NCI-H2029 (cell line): ENCODE results near the gene DNMT3B.
"Not testable (repeated sequence)": the region's sequence is repeated elsewhere in the genome, so short reads cannot be mapped to it uniquely, and the experiment has no call there.

Source experiments
- DNase-seq: peaks from one replicate; lab custom pipeline; 2025; lab: John Stamatoyannopoulos, UW

Gene DNMT3B

DNA sequence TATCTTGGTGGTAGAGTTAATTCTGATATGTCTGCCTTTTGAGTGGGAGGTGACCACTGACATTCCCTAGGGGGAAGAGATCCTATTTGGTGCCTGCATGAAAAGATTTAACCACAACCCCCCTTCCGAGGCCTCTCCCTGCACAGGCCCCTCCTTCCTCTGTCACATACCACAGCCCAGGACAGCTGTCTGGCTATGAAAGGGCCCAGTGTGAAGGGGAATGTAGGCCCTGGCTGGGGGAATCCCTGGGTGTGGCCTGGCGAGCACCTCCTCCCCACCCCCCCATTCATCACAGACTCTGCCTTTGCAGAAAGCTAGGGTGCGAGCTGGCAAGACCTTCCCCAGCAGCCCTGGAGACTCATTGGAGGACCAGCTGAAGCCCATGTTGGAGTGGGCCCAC, 30.1 kb downstream of the DNMT3B start:
- no peak for DNase-seq

DNA sequence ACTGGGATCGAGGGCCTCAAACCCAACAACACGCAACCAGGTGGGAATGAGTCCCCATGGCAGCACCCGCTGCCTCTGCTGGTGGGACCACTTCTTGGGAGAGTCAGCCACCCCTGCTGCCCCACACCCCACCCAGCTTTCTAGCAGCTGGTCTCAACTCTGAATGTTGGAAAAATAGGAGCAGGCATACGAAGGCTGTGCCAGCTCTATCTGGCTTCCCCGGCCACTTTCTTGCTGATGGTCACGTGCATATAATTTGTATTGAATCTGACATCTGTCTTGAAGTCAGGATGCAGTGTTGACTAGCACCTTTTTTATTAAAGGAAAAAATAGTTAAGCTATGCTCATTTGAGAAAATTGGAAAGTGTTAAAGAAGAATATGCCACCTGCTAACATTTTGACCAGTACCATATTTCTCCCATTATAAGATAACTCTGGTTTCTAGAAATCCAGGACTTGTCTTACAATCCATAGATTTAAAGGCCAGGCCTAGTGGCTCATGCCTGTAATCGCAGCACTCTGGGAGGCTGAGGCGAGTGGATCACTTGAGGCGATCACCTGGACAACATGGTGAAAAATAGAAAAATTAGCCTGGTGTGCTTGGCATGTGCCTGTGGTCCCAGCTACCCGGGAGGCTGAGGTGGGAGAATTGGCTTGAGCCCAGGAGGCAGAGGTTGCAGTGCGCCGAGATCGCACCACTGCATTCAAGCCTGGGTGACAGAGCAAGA, 30.7 kb downstream of the DNMT3B start:
- no peak for DNase-seq

- no peak for DNase-seq
Observed at GRCh38 chr20:32796383-32796948, 34.3 kb downstream of the DNMT3B start.

GRCh38 chr20:32796981-32797451, 34.8 kb downstream of the DNMT3B start:
- no peak for DNase-seq

DNA sequence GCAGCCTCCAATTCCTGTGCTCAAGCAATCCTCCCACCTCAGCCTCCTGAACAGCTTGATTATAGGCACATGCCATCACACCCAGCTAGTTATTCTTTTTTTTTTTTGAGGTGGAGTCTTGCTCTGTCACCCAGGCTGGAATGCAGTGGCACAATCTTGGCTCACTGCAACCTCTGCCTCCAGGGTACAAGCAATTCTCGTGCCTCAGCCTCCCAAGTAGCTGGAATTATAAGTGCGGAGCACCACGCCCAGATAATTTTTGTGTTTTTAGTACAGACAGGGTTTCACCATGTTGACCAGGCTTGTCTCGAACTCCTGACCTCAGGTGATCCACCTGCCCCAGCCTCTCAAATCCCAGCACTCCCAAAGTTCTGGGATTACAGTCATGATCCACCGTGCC, 35.4 kb downstream of the DNMT3B start:
- not testable (repeated sequence) for DNase-seq

DNA sequence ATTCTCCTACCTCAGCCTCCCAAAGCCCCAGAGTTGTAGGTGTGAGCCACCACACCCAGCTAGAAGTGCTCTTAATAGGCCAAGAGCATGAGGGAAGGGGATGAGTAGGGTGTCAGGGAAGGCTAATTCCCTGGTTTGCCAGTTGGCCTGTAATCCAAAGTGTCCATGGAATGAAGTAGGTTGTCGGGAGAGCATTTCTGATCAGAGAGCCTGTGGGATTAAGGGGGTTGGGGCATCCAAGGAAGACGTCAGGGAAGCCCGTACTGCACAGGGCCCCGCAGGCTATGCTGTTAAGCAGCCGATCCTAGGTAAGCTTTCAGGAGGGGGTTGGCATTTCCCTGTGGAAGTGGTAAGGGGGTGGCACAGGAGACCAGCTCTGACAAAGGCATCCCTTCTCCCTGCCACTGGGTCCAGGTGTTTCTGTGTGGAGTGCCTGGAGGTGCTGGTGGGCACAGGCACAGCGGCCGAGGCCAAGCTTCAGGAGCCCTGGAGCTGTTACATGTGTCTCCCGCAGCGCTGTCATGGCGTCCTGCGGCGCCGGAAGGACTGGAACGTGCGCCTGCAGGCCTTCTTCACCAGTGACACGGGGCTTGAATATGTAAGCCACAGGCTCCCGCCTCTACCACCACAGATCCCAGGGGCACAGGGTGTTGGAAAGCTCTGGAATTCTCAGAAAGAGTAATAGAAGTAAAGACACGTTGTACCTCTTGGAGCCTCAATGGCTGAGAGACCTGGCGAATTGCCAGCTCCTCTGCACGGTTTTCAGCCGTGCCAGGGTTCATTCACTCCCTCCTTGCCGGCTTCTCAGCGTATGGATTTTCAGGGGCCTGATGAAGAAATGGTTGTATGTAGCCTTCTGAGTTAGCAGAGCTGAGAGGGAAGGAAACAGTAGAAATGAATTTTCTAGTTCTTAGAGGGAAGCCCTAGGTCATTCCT, 36.1 kb downstream of the DNMT3B start:
- DNase-seq: no peak

DNA sequence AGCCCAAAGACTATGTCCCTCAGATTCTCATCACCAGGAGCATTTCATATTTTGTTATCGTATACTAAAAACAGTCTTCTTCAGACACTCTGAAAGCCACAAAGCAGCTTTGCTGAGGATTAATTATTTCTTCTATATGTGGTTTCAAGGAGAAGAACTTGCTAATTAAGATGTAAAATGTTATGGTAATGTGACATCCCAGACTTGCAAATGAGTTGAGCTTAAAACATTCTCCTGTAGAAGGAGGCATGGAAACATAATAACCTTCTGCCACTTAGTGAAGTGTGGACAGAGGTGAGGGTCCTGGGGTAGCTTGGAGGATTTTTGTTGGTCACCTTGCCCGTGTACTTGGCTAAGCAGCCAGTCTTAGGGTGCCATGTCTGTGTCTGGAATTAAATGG, 40.9 kb downstream of the DNMT3B start:
- no peak for DNase-seq

DNA sequence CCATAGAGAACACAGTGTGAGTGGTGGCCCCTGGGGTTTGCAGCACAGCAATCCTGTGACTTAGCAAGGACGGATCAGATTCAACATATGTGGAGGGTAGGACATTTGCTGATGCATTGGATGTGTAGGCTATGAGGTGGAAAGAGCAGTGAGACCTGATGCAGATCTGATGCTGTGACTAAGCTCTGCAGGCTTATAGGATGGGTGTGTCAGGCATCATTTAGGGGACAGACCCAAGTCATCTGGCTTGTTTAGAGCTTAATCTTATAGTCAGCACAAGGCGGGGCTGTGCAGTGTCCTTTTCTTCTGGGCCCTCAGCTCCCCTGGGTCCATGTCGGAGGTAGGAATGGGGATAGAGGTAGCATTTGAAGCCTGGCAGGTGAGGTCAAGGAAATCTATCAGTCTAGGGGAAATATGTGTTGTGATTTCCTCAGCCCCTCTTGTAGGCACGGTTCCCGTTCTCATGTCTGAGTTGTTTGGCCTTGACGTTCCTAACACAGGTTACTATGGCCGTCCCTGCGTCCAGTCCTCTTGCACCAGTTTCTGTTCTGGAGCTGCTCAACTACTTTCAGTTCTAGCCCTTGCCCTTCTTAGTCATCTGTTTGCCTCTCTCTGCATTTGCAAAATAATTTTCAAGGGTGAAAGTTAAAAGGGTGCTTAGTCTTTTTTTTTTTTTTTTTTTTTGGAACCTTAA, 42.0 kb downstream of the DNMT3B start:
- DNase-seq: no peak

GRCh38 chr20:32804817-32805216, 42.6 kb downstream of the DNMT3B start:
- no peak for DNase-seq

GRCh38 chr20:32805721-32806120, 43.5 kb downstream of the DNMT3B start:
- no peak for DNase-seq

DNA sequence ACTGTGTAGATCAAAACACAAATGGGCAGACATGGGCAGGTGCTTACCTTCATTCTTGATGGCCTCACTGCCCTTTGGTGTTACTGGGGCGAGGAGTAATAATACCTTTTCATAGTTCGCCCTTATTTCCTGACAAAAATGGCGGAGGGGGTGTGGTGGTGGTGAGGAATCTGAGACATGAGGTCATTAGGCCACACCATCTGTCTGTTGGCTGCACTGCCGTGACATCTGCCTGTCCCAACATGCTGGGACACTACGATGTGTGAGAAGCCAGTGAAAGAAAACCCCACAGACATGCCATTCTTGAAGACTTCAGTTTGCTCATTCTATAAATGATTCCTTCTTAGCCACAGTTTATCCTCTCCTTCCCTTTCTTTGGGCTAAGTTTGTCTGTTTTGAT, 44.2 kb downstream of the DNMT3B start:
- DNase-seq: no peak

- no peak for DNase-seq
Observed at GRCh38 chr20:32807706-32808105, 45.5 kb downstream of the DNMT3B start.

GRCh38 chr20:32808438-32808837, 46.3 kb downstream of the DNMT3B start:
- DNase-seq: no peak

DNA sequence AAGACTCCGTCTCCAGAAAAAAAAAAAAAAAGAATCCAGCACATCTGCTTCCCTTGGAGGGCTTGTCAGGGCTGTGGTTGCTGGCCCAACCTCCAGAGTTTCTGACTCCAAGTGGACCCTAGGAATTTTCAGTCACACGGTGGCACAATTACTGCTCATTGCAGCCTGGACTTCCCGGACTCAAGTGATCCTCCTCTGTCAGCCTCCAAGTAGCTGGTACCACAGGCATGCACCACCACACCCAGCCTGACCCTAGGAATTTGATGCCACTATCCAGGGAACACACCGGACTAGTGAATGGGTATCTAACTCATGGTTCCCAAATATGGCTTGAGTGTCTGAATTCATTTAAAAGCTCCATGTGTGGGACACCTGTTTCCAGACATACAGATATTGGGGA, 47.7 kb downstream of the DNMT3B start:
- no peak for DNase-seq

- DNase-seq: no peak
Observed at GRCh38 chr20:32810941-32811340, 48.8 kb downstream of the DNMT3B start.

- no peak for DNase-seq
Observed at GRCh38 chr20:32811886-32812285, 49.7 kb downstream of the DNMT3B start.

DNA sequence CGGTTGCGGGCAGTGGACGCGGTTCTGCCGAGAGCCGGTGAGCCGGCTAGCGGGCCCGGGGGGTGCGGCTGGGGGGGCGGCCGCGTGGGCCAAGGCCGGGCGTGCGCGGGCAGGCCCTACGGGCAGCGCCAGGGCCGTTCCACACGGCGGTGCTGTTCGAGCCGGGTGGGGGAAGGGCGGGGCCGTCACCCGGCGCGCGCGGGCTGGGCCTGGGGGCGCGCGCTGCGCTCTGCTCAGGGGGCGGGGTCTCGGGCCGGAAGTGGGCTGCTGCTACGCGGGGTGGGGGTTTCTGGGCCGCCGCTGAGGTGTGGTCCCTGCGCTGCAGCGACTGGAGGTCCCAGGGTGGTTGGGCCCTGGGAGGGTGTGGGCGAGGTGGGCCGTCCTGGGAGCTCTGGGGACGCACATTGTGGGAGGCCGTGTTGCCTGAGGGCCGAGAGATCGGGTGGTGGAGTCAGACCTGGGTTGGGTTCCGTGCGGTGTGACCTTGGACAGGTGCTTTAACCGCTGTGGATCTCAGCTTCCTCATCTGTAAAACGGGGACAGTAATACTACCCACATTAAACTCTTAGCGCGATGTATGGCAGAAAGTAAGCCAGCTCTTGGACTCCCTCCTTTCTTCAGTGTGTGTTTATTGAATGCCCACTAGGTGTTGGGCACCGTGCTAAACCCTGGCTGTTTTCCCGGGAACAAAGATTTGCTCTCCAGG, 58.0 kb downstream of the DNMT3B start:
- peak; percentile 73 for DNase-seq

GRCh38 chr20:32820698-32821377, 58.7 kb downstream of the DNMT3B start:
- DNase-seq: no peak

GRCh38 chr20:32822225-32822624, 60.0 kb downstream of the DNMT3B start:
- DNase-seq: no peak

GRCh38 chr20:32823078-32823477, 60.9 kb downstream of the DNMT3B start:
- no peak for DNase-seq
